DOHH2 (cell line): ENCODE measurements around the gene ADAM29.
"Not testable (repeated sequence)": the region's sequence is repeated elsewhere in the genome, so short reads cannot be mapped to it uniquely, and the experiment has no call there.

Experiments used
- H3F3A ChIP-seq: fragments of 200-600 bp; sonication (generic), shearing (Covaris generic); 2 replicates; pipeline ENCODE4 v1.6.0; 2016; ENCODE audit warnings: antibody characterized with exemption, mild to moderate bottlenecking; ENCODE audit not compliant: control insufficient read depth, insufficient read depth
- H3K27ac ChIP-seq: fragments of 200-600 bp; sonication (generic); 2 replicates; pipeline ENCODE4 v1.5.1; 2014; ENCODE audit warnings: low read depth, mild to moderate bottlenecking, low read length, moderate library complexity
- H3K27me3 ChIP-seq: fragments of 200-600 bp; sonication (generic); 2 replicates; pipeline ENCODE4 v1.6.1; 2014; ENCODE audit warnings: mild to moderate bottlenecking, low read length, mixed read lengths; ENCODE audit not compliant: control insufficient read depth
- H3K36me3 ChIP-seq: fragments of 200-600 bp; sonication (generic); 2 replicates; pipeline ENCODE4 v1.6.1; 2014; ENCODE audit warnings: mild to moderate bottlenecking, low read length, moderate library complexity, mixed read lengths; ENCODE audit not compliant: control insufficient read depth
- H3K4me1 ChIP-seq: fragments of 200-600 bp; sonication (generic); 2 replicates; pipeline ENCODE4 v1.6.1; 2014; ENCODE audit warnings: mild to moderate bottlenecking, low read length, mixed read lengths; ENCODE audit not compliant: control insufficient read depth
- H3K4me2 ChIP-seq: fragments of 200-600 bp; sonication (generic); 2 replicates; pipeline ENCODE4 v1.6.0; 2014; ENCODE audit warnings: mild to moderate bottlenecking, low read length, moderate library complexity
- H3K4me3 ChIP-seq: fragments of 200-600 bp; sonication (generic); 2 replicates; pipeline ENCODE4 v1.5.1; 2014; ENCODE audit warnings: mild to moderate bottlenecking, low read length, mixed read lengths
- H3K79me2 ChIP-seq: fragments of 200-600 bp; sonication (generic); 2 replicates; pipeline ENCODE4 v1.6.1; 2014; ENCODE audit warnings: mild to moderate bottlenecking, low read length, mixed read lengths; ENCODE audit not compliant: control insufficient read depth
- H3K9me2 ChIP-seq: fragments of 200-600 bp; sonication (generic); replicated peaks from 2 replicates; pipeline ENCODE4 v1.6.1; 2014; ENCODE audit warnings: mild to moderate bottlenecking, low read length, mixed read lengths; ENCODE audit not compliant: control insufficient read depth
- H3K9me3 ChIP-seq: fragments of 200-600 bp; sonication (generic); 2 replicates; pipeline ENCODE4 v1.6.1; 2014; ENCODE audit warnings: antibody characterized with exemption, low read length, mixed read lengths; ENCODE audit not compliant: control insufficient read depth, insufficient read depth
- H4K20me1 ChIP-seq: fragments of 200-600 bp; sonication (generic); 2 replicates; pipeline ENCODE4 v1.6.0; 2014; ENCODE audit warnings: low read depth, mild to moderate bottlenecking, antibody characterized with exemption, low read length, moderate library complexity; ENCODE audit not compliant: control insufficient read depth, insufficient read depth
- EZH2phosphoT487 ChIP-seq: fragments of 200-600 bp; sonication (generic); IDR thresholded peaks from 2 replicates; pipeline ENCODE4 v1.6.1; 2017; ENCODE audit warnings: borderline replicate concordance, mild to moderate bottlenecking, antibody characterized with exemption, low read length, moderate library complexity, mixed read lengths
- TF ChIP-seq, protein P1 (sequence below): fragments of 200-600 bp; sonication (generic); IDR thresholded peaks from one replicate; pipeline ENCODE4 v1.5.1; 2014; ENCODE audit warnings: antibody characterized with exemption, mild to moderate bottlenecking, low read depth, low read length; ENCODE audit not compliant: poor library complexity, severe bottlenecking

The ADAM29 gene

GRCh38 chr4:174996079-174996478 lies 77.9 kb downstream of the ADAM29 start:
- Histone ChIP-seq H3K9me3 (peaks cover 4% of the 10 kb centered on the region; the same call in 1 of the 2 replicates), H3K27ac (no peak overlapping the region), H3K4me2 (no peak overlapping the region), H3K4me3 (no peak overlapping the region), H3K27me3 (no peaks in the 10 kb centered on the region), H3K36me3 (no peaks in the 10 kb centered on the region), H3K9me2 (no peaks in the 10 kb centered on the region), H4K20me1 (no peaks in the 10 kb centered on the region), H3F3A (no peaks in the 10 kb centered on the region), H3K4me1 (no peaks in the 10 kb centered on the region), H3K79me2 (no peaks in the 10 kb centered on the region)
- TF ChIP-seq, protein P1, sequence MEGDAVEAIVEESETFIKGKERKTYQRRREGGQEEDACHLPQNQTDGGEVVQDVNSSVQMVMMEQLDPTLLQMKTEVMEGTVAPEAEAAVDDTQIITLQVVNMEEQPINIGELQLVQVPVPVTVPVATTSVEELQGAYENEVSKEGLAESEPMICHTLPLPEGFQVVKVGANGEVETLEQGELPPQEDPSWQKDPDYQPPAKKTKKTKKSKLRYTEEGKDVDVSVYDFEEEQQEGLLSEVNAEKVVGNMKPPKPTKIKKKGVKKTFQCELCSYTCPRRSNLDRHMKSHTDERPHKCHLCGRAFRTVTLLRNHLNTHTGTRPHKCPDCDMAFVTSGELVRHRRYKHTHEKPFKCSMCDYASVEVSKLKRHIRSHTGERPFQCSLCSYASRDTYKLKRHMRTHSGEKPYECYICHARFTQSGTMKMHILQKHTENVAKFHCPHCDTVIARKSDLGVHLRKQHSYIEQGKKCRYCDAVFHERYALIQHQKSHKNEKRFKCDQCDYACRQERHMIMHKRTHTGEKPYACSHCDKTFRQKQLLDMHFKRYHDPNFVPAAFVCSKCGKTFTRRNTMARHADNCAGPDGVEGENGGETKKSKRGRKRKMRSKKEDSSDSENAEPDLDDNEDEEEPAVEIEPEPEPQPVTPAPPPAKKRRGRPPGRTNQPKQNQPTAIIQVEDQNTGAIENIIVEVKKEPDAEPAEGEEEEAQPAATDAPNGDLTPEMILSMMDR = no peak
- TF ChIP-seq EZH2phosphoT487 = no peak

DNA sequence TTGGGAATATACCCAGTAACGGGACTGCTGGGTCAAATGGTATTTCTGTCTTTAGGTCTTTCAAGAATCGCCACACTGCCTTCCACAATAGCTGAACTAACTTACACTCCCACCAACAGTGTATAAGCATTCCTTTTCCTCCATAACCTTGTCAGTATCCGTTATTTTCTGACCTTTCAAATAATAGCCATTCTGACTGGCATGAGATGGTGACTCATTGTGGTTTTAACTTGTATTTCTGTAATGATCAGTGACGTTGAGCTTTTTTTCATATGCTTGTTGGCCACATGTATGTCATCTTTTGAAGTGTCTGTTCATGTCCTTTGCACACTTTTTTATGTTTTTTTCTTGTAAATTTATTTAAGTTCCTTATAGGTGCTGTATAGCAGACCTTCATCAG lies 81.2 kb downstream of the ADAM29 start:
- Histone ChIP-seq H3K79me2 (no peaks in the 10 kb centered on the region), H3F3A (no peaks in the 10 kb centered on the region), H3K27ac (no peak overlapping the region), H3K4me2 (no peak overlapping the region), H4K20me1 (no peaks in the 10 kb centered on the region), H3K4me1 (no peaks in the 10 kb centered on the region), H3K27me3 (no peaks in the 10 kb centered on the region), H3K36me3 (no peaks in the 10 kb centered on the region), H3K9me2 (no peaks in the 10 kb centered on the region), H3K4me3 (no peak overlapping the region), H3K9me3 (no peaks in the 10 kb centered on the region)
- TF ChIP-seq, protein P1 = no peak
- TF ChIP-seq EZH2phosphoT487 = no peak

DNA sequence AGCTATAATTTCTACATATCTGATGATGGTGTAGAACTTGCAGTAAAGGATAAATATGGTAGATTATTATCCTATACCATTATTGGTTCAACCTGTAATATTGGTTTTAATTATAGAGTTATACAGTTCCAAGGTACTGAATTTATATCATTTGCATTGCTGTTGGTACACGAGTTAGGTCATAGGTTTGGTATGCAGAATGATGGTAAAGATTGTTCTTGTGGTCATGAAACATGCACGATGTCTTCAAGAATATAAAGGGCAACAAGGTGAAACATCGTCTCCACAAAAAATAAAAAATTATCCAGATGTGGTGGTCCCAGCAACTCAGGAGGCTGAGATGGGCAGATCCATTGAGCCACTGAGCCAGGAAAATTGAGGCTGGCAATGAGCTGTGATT lies 99.6 kb downstream of the ADAM29 start:
- no peaks in the 10 kb centered on the region for H3K9me3 ChIP-seq
- no peaks in the 10 kb centered on the region for H3K79me2 ChIP-seq
- no peak overlapping the region for H3K4me3 ChIP-seq
- H3K4me1 ChIP-seq = no peaks in the 10 kb centered on the region
- H3K27me3 ChIP-seq = no peaks in the 10 kb centered on the region
- H3K9me2 ChIP-seq = no peaks in the 10 kb centered on the region
- no peaks in the 10 kb centered on the region for H3F3A ChIP-seq
- H3K4me2 ChIP-seq = no peak overlapping the region
- no peaks in the 10 kb centered on the region for H3K36me3 ChIP-seq
- no peak overlapping the region for H3K27ac ChIP-seq
- TF ChIP-seq, protein P1 = no peak
- no peak for TF ChIP-seq EZH2phosphoT487
- H4K20me1 ChIP-seq = no peaks in the 10 kb centered on the region

- not testable (repeated sequence) for H3K36me3 ChIP-seq, H3K4me3 ChIP-seq, H3K4me2 ChIP-seq, H3K27me3 ChIP-seq, H3K27ac ChIP-seq, H3K9me3 ChIP-seq, H3K4me1 ChIP-seq, H4K20me1 ChIP-seq, H3F3A ChIP-seq, H3K9me2 ChIP-seq, H3K79me2 ChIP-seq
Measured at GRCh38 chr4:175019447-175019846, 101.3 kb downstream of the ADAM29 start.
